Activated CD4-positive, alpha-beta T cell treated with anti-CD3 and anti-CD28 coated beads, Interleukin-2, amount 50 U/mL, for 24 hours (primary cell): ENCODE results near the gene SYT17.

Experiments used
- DNase-seq, 2 donors: peaks; one replicate each; pipeline ENCODE4 v3.0.0-alpha.2; 2020; ENCODE audit warnings: low read depth in 1 of 2, low spot score in 1 of 2

SYT17 gene, protein sequence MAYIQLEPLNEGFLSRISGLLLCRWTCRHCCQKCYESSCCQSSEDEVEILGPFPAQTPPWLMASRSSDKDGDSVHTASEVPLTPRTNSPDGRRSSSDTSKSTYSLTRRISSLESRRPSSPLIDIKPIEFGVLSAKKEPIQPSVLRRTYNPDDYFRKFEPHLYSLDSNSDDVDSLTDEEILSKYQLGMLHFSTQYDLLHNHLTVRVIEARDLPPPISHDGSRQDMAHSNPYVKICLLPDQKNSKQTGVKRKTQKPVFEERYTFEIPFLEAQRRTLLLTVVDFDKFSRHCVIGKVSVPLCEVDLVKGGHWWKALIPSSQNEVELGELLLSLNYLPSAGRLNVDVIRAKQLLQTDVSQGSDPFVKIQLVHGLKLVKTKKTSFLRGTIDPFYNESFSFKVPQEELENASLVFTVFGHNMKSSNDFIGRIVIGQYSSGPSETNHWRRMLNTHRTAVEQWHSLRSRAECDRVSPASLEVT

DNA sequence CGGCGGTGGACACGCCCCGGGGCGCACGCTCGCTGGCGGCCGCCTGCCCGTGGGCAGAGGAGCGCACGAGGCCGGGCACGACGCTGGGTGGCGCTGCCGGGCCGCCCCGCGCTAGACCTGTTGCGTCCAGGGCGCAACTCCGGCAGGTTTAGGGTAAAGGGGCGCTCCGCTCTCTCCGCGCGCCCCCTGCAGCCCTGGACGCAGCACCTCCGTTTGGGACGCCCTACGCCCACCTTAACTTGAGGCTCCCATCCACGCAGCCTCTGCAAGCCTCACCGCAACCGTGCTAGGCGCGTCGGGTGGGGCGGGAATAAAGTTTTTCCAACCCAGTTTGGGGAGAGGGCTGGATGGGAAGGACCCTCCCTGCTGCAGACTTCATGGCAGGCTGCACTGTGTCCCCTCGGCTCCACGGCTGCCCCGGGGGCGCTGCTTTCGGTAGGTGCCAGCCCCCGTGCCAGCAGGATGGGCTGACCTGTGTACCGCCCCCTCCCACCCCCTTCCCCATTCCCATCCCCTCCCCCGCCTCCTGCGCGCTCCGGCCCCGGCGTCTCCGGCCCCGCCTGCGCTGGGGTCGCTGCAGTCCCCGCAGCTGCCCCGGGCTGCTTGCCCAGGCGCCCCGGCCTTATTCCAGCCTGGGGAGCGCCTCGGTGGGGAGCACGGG lies at the start of gene SYT17:
Gene SYT17, plus strand, starts transcription at position 531 of the 661 bp plus-strand sequence. CDS start 407 bp downstream, outside the sequence.
- no peak for DNase-seq

DNA sequence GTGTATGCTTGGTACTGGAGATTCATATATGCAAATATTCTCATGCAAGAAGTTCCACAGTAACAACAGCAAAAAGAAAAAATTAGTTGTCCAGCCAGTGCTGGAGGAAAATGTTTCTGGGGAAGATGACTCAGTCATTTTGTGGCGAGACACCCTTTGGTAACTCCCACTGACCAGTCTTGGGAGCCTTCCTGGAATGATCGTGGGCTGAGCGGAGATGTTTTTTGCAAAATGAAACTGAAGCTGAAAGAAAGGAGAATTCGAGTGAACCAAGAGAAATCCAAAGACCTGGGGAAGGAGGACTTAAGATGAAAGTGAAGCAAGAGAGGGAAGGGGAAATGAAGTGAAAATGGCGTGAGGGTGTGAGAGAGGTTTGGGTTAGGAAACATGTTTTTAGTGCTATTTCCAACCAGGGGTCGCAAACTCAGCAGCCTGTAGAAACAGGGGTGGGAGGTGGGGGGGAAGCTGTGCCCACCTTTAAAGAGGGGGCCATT lies 49.1 kb upstream of the SYT17 start:
- peak in 1 of 2 donors; percentile 31 for DNase-seq

DNA sequence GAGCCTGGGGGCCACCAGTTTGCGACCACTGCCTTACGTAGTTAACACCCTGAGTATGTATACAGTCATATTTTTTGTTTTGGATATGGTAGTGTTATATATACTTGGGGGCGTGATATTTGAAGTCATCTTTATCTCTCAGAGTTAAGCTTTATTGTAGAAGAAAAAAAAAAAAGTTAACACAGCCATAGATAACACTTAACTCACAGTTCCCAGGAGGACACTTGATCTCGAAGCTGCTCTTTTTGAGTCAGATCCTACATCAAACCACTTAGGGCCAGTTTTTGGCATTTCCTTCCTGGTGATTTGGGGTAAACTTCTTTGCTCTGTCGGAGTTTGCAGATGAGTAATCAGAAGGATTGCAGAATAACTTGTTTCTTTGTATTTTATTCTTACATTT lies 48.5 kb upstream of the SYT17 start:
- DNase-seq: no peak

DNA sequence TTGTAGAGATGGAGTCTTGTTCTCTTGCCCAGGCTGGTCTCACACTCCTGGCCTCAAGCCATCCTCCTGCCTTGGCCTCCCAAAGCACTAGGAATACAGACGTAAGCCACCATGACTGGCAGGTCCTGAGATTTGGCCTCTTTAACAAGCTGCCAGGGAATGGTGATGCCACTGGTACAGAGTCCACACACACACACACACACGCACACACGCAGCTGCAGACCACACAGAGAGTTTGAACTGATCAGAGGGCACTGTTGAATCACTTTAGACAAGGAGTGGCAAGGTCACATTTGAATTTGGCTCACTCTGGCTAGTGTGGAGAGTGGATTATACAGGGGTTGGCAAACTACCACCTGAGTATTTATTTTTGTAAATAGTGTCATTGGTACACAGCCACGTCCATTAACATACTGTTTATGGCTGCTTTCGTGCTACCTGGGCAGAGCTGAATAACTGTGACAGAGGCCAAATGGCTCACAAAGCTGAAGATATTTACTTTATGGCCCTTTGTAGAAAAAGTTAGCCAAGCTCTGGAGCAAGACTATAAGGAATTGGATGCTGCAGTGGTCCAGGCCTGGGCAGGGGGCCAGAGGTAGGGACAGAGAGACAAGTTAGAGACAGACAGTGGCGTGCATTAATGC lies 44.4 kb upstream of the SYT17 start:
- DNase-seq: no peak

DNA sequence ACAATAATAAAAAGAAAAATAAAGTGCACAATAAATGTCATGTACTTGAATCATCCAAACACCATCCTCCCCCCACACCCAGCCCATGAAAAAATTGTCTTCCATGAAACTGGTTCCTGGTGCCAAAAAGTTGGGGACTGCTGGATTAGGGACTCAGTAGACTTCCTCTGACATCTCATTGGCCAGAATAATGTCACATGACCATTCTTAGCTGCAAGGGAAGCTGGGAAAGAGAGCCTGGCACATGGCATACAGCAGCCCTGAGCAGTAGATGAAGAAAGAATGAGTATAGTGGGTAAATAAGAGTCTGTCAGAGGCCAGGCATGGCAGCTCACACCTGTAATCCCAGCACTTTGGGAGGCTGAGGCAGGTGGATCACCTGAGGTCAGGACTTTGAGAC lies 41.7 kb upstream of the SYT17 start:
- no peak for DNase-seq

DNA sequence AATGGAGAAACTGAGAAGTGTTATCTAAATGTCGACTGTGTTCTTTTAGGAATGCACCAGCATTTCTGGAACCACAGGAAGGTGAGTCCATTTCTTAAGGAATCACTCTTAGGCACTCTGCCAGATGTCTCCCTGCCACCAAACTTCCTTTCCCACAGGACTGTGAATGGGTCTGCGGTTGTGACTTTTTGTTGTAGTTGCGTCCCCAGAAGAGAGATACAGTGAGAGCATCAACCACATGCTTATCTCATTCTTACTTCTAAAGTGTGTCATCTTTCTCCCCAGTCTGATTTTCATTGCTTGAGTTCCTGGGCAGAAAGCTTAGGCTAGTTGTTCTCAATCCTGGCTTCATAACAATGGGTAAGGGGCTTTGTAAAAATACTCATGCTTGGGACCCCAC lies 40.8 kb upstream of the SYT17 start:
- no peak for DNase-seq

DNA sequence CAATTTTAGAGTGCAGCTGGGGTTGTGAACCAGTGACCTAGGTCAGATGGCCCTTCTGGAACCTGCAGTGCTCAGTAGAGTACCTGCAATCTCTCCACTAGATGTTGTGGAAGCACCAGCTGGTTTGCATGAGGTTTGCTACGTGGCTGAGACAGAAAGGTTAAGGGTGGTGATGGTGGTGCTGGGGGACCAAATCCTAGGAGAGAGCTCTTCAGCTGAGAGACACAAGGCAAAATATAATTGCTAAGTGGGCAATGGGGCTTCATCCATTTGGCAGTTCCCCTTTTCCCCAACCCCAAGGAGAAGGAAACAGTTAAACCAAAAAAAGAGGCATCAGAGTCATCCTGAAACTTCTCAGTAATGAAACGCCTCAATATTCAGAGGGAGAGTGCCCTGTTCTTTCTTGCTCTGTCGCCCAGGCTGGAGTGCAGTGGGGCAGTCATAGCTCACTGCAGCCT lies 40.3 kb upstream of the SYT17 start:
- no peak for DNase-seq

DNA sequence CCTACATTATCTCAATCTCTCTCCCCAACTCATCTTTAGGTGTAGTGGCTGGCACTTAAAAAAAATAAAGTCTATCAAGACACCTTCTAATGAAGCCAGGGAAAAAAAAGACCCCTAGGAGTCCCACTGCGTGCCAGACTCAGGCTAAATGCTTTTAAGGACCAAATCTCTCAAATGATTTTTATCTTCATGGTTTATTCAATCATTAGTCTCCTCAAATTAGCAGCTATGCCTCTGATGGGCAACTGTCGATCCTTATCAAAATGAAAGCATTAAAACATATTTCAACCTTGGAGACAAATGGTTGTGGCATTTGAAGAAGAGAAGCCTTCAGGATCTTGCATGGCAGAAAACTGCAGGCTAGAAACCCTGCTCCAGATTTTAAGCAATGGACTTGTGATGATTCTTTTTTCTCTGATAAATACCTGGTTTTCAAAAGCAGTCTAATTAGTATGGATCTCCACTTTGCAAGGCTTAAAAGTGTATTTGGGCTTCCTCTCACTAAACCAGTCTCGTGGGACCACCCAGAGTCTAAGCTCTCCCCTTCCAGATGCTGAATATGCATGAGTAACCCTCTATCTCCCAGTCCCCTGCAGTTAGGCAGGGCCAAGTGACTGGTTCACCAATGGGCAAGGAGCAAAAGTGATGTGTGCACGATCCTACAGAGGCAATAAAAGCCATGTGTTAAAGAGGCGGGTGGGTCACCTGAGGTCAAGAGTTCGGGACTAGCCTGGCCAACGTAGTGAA lies 39.4 kb upstream of the SYT17 start:
- DNase-seq: no peak

DNA sequence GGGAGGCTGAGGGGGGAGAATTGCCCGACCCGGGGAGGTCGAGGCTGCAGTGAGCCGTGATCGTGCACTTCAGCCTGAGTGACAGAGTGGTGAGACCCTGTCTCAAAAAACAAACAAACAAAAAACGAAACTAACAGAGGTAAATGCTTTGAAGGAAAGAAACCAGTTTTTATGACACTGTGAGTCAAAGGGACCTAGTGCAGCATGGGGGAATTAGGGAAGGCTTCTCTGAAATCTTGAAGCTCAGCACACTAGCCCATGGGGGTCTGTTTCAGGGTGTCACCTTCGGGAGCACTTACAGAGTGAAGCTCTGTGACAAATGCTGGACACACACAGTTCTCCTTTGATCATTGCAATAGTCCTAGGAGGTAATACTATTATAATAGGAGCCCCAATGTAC lies 37.7 kb upstream of the SYT17 start:
- no peak for DNase-seq

DNA sequence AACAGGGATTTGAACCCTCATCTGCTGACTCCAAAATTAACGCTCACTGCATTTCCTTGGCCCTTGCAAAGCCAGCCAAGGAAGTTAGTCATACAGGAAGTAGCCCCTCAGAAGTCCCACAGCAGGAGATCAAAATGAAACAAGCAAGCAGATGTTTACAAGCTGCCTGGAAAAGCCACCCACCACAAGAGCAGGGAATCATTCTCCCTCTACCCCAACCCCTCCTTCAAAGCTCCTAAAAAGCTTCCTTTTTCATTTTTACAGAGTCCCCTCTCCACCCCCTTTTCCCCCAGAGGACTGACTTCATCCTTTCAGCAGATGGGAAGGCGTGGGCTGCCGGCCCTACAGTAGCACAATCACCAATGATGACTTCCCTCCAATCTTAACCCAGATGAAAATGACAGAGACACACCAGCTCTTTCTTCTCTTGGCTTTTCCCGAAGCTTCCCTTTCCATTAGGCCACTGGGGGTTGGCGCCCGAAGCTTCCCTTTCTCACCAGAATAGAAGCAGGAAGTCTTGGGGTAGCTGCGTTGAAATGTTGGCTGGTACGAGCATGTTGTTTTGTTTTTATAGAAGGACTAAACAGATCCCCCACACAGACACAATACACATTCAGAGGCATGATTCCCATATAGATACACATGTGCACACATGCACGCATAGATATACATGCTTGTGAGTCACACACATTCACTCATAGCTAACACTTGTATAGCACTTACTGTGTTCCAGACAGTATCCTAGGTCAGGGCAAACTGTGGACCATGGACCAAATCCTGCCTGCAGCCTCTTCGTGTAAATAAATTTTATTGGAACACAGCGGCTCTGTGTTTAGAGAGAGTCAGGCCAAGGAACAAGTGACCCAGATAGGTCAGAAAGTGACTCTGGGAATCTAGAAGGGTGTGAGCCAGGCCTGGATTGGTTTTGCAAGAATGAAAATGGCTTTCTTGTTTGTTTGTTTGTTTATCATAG lies 36.9 kb upstream of the SYT17 start:
- no peak for DNase-seq

DNA sequence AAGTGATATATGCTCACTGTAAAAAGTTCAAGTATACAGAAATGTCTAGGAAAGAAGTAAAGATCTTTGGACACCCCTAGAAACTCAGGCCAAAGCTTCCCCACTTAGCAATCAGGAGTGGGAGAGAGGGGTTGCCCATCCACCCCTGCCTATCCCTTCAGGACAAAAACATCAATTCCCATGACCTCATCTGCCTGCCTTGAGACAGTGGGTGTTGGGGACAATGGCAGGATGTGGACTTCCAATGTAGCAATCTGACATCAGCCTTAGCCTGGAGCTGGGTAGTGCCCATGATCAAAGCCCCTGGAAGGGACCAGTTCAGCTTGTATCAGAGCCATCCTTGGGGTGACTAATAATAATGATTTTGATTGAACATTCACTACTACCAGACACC lies 36.2 kb upstream of the SYT17 start:
- no peak for DNase-seq

DNA sequence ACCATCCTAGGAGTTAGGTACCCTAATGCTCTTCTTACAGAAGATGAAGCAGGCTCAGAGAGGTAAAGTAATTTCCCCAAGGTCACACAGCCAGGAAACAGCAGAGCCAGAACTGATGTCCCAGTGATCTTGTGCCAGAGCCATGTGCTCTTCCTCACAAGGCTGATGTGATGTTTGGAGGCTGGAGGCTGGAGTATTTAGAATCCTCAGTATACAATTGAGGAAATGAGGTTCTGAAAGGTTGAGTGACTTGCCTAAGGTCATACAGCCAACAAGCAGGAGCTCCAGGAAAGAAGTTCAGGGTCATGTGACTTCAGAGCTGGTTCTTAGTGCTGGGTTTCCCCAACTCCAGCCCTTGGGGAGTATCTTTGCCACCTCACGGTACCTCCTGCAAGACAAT lies 35.8 kb upstream of the SYT17 start:
- no peak for DNase-seq

DNA sequence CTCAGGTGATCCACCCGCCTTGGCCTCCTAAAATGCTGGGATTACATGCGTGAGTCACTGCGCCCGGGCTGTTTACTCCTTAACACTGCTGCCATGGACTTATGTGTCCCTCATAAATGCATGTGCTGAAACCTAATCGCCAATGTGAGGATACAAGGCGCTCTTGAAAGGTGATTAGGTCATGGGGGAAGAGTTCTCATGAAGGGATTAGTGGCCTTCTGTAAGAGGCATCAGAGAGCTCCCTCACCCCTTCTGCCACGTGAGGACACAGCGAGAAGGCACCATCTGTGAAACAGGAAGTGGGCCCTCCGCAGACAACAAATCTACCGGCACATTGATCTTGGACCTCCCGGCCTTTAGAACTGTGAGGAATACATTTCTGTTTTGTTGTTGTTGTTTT lies 35.1 kb upstream of the SYT17 start:
- DNase-seq: no peak

DNA sequence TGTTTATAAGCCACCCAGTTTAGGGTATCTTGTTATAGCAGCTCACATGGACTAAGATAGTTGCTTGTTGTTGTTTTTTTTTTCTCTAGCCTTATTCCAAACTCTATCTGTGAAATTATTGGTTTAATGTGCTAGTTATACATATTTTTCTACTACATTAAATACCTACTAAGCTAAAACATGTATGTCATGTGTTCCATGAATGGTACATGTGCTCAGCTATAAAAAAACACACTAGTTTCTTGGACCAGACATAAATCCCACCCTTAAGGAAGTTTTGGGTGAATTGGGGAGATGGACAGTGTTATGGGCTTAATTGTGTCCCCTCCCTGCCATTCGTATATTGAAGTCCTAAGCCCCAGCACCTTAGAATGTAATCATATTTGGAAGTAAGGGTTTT lies 34.4 kb upstream of the SYT17 start:
- no peak for DNase-seq

DNA sequence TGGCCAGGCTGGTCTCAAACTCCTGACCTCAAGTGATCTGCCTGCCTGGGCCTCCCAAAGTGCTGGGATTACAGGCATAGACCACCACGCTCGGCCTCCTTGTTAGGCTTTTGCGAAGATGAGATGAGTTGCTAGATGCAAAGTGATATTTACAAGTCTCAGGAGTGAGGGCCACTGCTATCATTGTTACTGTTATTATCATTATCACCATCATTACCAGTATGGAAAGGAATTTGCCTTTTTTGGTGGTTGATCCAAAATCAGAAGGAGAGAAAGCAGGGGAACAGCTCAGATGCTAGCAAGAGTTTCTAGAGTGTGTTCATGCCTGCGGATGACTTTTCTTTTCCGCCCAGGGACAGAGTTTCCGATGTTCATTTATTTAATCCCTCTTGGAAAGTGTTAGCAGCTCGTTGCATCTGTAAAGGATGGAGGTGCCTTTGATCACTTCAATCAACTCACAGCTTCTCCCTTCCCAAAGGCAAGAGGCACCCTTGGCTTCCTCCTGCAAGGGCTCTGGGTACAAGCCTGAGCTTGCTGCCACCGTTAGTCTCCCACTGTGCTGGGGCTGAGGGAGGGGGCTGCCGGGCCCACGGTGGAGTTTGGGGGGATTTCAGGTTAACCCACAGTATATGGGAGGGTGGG lies 32.7 kb upstream of the SYT17 start:
- no peak for DNase-seq

DNA sequence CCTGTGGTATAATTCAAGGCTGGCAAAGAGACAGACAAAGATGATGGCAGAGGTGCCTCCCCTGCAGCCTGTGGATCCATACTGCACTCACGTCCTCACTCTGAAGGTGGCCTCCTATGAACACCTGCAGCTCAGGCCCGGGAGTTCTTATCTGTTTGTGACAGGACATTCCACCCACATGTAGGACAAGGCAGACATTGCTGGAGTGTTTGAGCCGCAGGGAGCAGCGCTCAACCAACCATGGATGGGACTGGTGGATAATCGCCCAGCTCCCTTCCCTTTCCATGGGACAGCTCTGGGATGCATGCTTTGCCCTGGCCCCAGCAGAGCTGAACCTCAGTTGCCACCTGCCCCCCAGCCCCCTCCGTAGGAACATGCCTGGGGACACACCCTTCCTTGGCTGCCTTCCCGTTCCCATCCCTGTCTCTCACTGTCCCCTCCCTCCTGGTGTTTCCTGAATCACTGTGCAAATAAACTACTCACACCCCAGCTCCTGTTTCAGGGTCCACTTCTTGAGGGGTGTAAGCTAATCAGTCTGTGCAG lies 32.1 kb upstream of the SYT17 start:
- no peak for DNase-seq

DNA sequence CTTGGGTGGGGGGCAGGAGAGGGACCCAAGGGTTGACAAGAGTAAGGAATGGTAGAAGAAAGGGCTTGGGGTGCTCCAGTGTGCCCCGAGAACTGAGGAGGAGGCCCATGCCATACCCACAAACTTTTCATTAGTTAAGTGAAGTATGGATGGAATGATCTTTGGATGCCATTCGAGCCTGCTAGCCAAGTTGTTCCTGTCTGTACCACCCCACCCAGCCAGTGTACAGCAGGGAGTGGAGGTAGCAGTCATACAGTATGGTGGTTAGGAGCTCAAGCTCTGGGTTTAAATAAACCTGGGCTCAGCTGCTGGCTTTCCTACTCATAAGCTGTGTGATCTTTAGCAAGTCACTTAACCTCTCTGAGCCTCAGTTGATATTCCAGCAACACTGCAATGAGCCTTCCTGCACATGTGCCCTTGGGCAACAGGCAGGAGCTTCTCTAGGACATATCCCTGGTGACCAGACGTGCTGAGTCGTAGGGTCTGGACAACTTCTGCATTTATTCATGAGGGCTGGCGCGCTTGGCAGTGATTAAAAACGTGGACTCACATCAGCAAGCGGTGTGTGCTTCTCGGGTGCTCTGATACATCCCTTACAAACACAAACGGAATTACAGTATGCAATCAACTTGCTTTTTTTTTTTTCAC lies 31.4 kb upstream of the SYT17 start:
- DNase-seq: no peak

DNA sequence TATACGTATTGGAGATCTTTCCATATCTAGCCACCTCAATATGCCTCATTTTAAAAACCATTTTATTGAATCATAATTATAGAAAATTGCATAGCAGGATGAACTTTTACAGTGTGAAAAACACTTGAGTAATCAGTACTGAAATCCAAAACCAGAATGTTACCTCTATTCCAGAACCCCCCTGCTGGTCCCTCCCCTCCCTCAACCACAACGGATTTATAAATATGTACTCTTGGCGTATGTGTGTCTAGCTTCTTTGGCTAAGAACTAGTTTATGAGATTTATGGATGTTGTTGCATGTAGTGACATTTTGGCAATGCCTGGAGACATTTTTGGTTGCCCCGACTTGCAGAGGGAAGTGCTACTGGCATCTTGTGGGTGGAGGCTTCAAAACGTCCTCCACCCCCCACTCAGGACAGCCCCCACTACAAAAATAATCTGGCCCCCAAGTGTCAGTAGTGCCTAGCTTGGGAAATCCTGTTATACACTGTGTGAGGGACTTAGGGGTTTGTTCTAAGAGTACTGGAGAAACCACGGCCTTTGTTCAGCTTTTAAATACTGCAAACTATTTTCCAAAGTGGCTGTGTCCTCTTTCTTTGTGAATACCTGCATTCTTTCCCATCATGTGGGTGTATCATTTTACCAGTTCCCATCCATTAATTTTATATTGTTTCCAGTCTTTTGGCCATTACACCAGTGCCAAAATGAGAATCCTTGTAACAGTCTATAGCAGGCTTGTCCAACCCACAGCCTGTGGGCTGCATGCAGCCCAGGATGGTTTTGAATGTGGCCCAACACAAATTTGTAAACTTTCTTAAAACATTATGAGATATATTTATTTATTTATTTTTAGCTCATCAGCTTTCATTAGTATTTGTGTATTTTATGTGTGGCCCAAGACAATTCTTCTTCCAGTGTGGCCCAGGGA lies 30.6 kb upstream of the SYT17 start:
- DNase-seq: no peak
